K562 (cell line): ENCODE data around the gene RAB7A. TPM values are rescaled to one million over a fixed set of nuclear protein-coding genes. Genes with fewer than 3 reads are reported as not detected.

Experiments
- ATAC-seq: fragments of 200-7000 bp; cut with Tn5 transposase; 3 replicates; pipeline ENCODE4 v1.9.1; 2020; ENCODE audit warnings: moderate library complexity
- BruUV-seq: library from RNA; stranded (reverse); fragments of 400-500 nt; replicated peaks from 2 replicates; lab custom pipeline; 2021; lab: Mats Ljungman, UMichigan
- CTCF ChIA-PET: fragments of 300-600 bp; formaldehyde crosslinking; extraction: SDS; loops from one replicate; lab custom pipeline; 2021; ENCODE audit warnings: low intra/inter-chr PET ratio; lab: Yijun Ruan, JAX
- POLR2A ChIA-PET: fragments of 300-600, 350-650 bp; sonication (Branson Sonifier 250); formaldehyde crosslinking; extraction: SDS; loops from one replicate; lab custom pipeline; 2021; ENCODE audit warnings: antibody characterized with exemption, inconsistent platforms; lab: Yijun Ruan, JAX
- DNase-seq, 4 experiments: peaks; one replicate each; pipeline versions ENCODE4 v3.0.0 to v3.0.0-alpha.2; 2011 to 2018; ENCODE audit warnings: low spot score in 3 of 4, mixed read lengths in 3 of 4; ENCODE audit errors: extremely low read depth in 1 of 4
- FAIRE-seq: peaks from 2 replicates; lab custom pipeline; 2011; peaks lifted over from hg19 to GRCh38; lab: Jason Lieb, UNC
- H2AFZ ChIP-seq: 2 replicates; pipeline ENCODE4 v1.6.0; 2011; ENCODE audit warnings: low read depth, low read length, control low read depth, inconsistent platforms
- H3K27ac ChIP-seq: fragments of 200-600 bp; 3 replicates; pipeline ENCODE4 v1.8.0; 2011; ENCODE audit warnings: low read depth, mild to moderate bottlenecking, control low read depth, inconsistent platforms, low read length, moderate library complexity, mixed read lengths; ENCODE audit errors: extremely low read depth
- H3K27me3 ChIP-seq, 2 experiments: fragments of 300-600 bp in 1 of 2; 2 replicates in 1 of 2; 3 replicates in 1 of 2; pipeline versions ENCODE4 v1.6.0 to v1.8.0; 2011; ENCODE audit warnings: inconsistent platforms in 2 of 2, low read length in 2 of 2, mild to moderate bottlenecking in 1 of 2, mixed read lengths in 1 of 2, moderate library complexity in 1 of 2; ENCODE audit not compliant: control insufficient read depth in 2 of 2, insufficient read depth in 2 of 2
- H3K36me3 ChIP-seq: fragments of 300-600 bp; 3 replicates; pipeline ENCODE4 v1.8.0; 2011; ENCODE audit warnings: mild to moderate bottlenecking, low read length, inconsistent platforms; ENCODE audit not compliant: control insufficient read depth, insufficient read depth
- H3K4me1 ChIP-seq, 2 experiments: fragments of 200-600 bp in 1 of 2; replicated peaks in 1 of 2; 2 replicates in 1 of 2; 3 replicates in 1 of 2; pipeline versions ENCODE4 v1.5.1 to v1.8.0; 2011; ENCODE audit warnings: inconsistent platforms in 2 of 2, low read length in 2 of 2, mild to moderate bottlenecking in 1 of 2, mixed read lengths in 1 of 2, moderate library complexity in 1 of 2; ENCODE audit not compliant: control insufficient read depth in 2 of 2, insufficient read depth in 2 of 2
- H3K4me2 ChIP-seq: 2 replicates; pipeline ENCODE4 v1.6.1; 2011; ENCODE audit warnings: low read length, control low read depth, inconsistent platforms, mixed read lengths; ENCODE audit not compliant: insufficient read depth
- H3K4me3 ChIP-seq: fragments of 200-600 bp; sonication (generic), shearing (Covaris generic); 2 replicates; pipeline ENCODE4 v1.5.1; 2016; ENCODE audit warnings: control low read depth, inconsistent platforms
- H3K79me2 ChIP-seq: fragments of 200-600 bp; 3 replicates; pipeline ENCODE4 v1.8.0; 2011; ENCODE audit warnings: low read length, inconsistent platforms; ENCODE audit not compliant: control insufficient read depth, insufficient read depth
- H3K9ac ChIP-seq, 2 experiments: 2 replicates each; pipeline versions ENCODE4 v1.6.0 to v1.6.1; 2011; ENCODE audit warnings: low read depth in 2 of 2, low read length in 2 of 2, control low read depth in 1 of 2, inconsistent platforms in 1 of 2, mild to moderate bottlenecking in 1 of 2, mixed read lengths in 1 of 2; ENCODE audit not compliant: insufficient read depth in 1 of 2
- H3K9me1 ChIP-seq: one replicate; pipeline ENCODE4 v1.6.0; 2011; ENCODE audit warnings: inconsistent platforms, mild to moderate bottlenecking, low read length, moderate library complexity; ENCODE audit not compliant: control insufficient read depth, insufficient read depth
- H3K9me3 ChIP-seq: replicated peaks from 2 replicates; pipeline ENCODE4 v1.5.1; 2011; ENCODE audit warnings: low read depth, low read length, inconsistent platforms; ENCODE audit not compliant: control insufficient read depth, insufficient read depth
- H4K20me1 ChIP-seq: replicated peaks from 2 replicates; pipeline ENCODE4 v1.6.1; 2011; ENCODE audit warnings: low read length, inconsistent platforms, mixed read lengths; ENCODE audit not compliant: control insufficient read depth, insufficient read depth
- ARID1B ChIP-seq: fragments of 450-650 bp; IDR thresholded peaks from 2 replicates; pipeline ENCODE4 v1.6.1; 2016; ENCODE audit warnings: antibody characterized with exemption, mild to moderate bottlenecking, inconsistent platforms
- BMI1 ChIP-seq: fragments of 150-350 bp; IDR thresholded peaks from 2 replicates; pipeline ENCODE4 v1.6.1; 2014; ENCODE audit warnings: low read length
- CBFA2T2 ChIP-seq: fragments of 450-650 bp; conservative IDR thresholded peaks from 2 replicates; pipeline ENCODE4 v1.6.1; 2017; ENCODE audit warnings: mild to moderate bottlenecking
- CBFA2T3 ChIP-seq: fragments of 450-650 bp; IDR thresholded peaks from 2 replicates; pipeline ENCODE4 v1.6.1; 2017
- ELF1 ChIP-seq: fragments of 200-800 bp; sonication (Bioruptor generic); IDR thresholded peaks from 2 replicates; pipeline ENCODE4 v1.6.1; 2016; ENCODE audit warnings: missing genetic modification characterization, missing compliant biosample characterization
- RBM14 ChIP-seq: fragments of 200-400 bp; formaldehyde crosslinking; IDR thresholded peaks from 2 replicates; pipeline ENCODE4 v1.6.1; 2018; ENCODE audit warnings: low read depth, mild to moderate bottlenecking, low read length, moderate library complexity, borderline replicate concordance; ENCODE audit not compliant: insufficient read depth
- RCOR1 ChIP-seq, 2 experiments: IDR thresholded peaks; 2 replicates each; pipeline ENCODE4 v1.6.1; 2012; ENCODE audit warnings: low read depth in 2 of 2, low read length in 2 of 2, borderline replicate concordance in 1 of 2, improper control_type of control experiment in 1 of 2
- ZNF316 ChIP-seq: fragments of 450-650 bp; IDR thresholded peaks from 2 replicates; pipeline ENCODE4 v1.6.1; 2016
- ZNF445 ChIP-seq: fragments of 250-450 bp; sonication (Bioruptor Pico); IDR thresholded peaks from 2 replicates; pipeline ENCODE4 v1.4.0; 2020; ENCODE audit warnings: low read depth, mild to moderate bottlenecking, moderate library complexity
- ZNF695 ChIP-seq: fragments of 450-650 bp; formaldehyde crosslinking; IDR thresholded peaks from 2 replicates; pipeline ENCODE4 v1.4.0; 2020; ENCODE audit warnings: mild to moderate bottlenecking, moderate library complexity
- ZNF780A ChIP-seq: fragments of 250-450 bp; sonication (Bioruptor Pico); IDR thresholded peaks from 2 replicates; pipeline ENCODE4 v1.5.0; 2021; ENCODE audit warnings: mild to moderate bottlenecking
- WGBS: fragments of 100-300 bp; shearing (Covaris generic); methylation state at CpG from one replicate; pipeline ENCODE4 v1.1.6; 2016; ENCODE audit warnings: low coverage, mixed read lengths; ENCODE audit not compliant: insufficient coverage; ENCODE audit errors: missing lambda C conversion rate; 5-methylcytosine and 5-hydroxymethylcytosine counted together
- in situ Hi-C: fragments of 300-500 bp; cut with MboI; formaldehyde crosslinking; loops from 4 replicates; pipeline ENCODE4 v1.15.0; 2018; ENCODE audit warnings: inconsistent platforms, mixed read lengths
- intact Hi-C: fragments of 100-400 bp; cut with micrococcal nuclease; formaldehyde crosslinking; loops from 2 replicates; pipeline ENCODE4 v1.14.2; 2022
- polyA plus RNA-seq, 8 experiments: library from polyadenylated mRNA; depleted of rRNA in 4 of 8; stranded (reverse) in 5 of 8; unstranded in 3 of 8; fragments of >200 nt; fragmentation: Nextera tagmentation in 2 of 8; fragmentation: Illumina TruSeq in 1 of 8; extraction: Ambion mirVana in 2 of 8; extraction: Trizol in 1 of 8; gene quantifications; 2 replicates each; pipeline versions ENCODE4 v1.2.1 to v1.2.3, GENCODE V29; 2011 to 2014; ENCODE audit warnings: inconsistent platforms in 1 of 8, missing spikeins in 1 of 8
- total RNA-seq, 7 experiments: library from RNA; depleted of rRNA in 6 of 7; stranded (reverse); fragments of >200 nt in 6 of 7; fragmentation: Illumina TruSeq in 2 of 7; extraction: Trizol in 2 of 7; gene quantifications; 2 replicates each; pipeline versions ENCODE4 v1.2.1 to v1.2.3, GENCODE V29; 2011 to 2021; ENCODE audit warnings: low replicate concordance in 1 of 7
- TF ChIP-seq, protein P1 (sequence below): fragments of 200-800 bp; sonication (Bioruptor generic); IDR thresholded peaks from 2 replicates; pipeline ENCODE4 v1.6.1; 2017; ENCODE audit warnings: missing genetic modification characterization, missing compliant biosample characterization
- TF ChIP-seq, protein P2 (sequence below): sonication (generic); formaldehyde crosslinking; IDR thresholded peaks from 2 replicates; pipeline ENCODE4 v1.5.0; 2020; ENCODE audit warnings: missing genetic modification reagents
- TF ChIP-seq, protein P3 (sequence below): fragments of 450-650 bp; formaldehyde crosslinking; IDR thresholded peaks from 2 replicates; pipeline ENCODE4 v1.4.0; 2020; ENCODE audit warnings: mild to moderate bottlenecking

RAB7A gene
- total and polyA plus RNA-seq, 9 of the 15 experiments (the other 6 are each of a cell fraction or from before 2014, with no cell fraction given) = 30.9 to 204 (median 72.8) TPM

DNA sequence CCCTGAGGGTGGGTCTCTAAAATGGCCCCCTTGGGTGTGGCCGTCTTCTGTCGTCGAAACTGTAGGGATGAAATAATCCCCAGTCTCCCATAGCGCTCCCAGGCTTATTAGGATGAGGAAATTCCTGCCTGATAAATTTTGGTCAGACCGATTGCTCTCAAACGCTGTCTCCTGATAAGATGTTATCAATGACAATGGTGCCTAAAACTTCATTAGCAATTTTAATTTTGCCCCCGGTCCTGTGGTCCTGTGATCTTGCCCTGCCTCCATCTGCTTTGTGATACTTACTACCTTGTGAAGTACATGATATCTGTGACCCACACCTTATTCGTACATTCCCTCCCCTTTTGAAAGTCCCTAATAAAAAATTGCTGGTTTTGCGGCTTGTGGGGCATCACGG, 5.1 kb upstream of the RAB7A start:
- Histone ChIP-seq H4K20me1 (no peaks in the 10 kb centered on the region), H3K9me3 (no peaks in the 10 kb centered on the region), H3K9me1 (no peaks in the 10 kb centered on the region), H3K79me2 (peaks cover 6% of the 10 kb centered on the region; the same call in 2 of the 3 replicates), H2AFZ (no peak overlapping the region), H3K9ac (no peak overlapping the region), H3K27me3 (no peaks in the 10 kb centered on the region), H3K4me3 (no peak overlapping the region), H3K4me2 (no peak overlapping the region), H3K27ac (no peak overlapping the region), H3K36me3 (no peaks in the 10 kb centered on the region), H3K4me1 (peaks cover 13 to 24% of the 10 kb centered on the region in 2 experiments; a peak in 4 of 5 replicates)
- POLR2A ChIA-PET = no interaction called here
- TF ChIP-seq, protein P1, sequence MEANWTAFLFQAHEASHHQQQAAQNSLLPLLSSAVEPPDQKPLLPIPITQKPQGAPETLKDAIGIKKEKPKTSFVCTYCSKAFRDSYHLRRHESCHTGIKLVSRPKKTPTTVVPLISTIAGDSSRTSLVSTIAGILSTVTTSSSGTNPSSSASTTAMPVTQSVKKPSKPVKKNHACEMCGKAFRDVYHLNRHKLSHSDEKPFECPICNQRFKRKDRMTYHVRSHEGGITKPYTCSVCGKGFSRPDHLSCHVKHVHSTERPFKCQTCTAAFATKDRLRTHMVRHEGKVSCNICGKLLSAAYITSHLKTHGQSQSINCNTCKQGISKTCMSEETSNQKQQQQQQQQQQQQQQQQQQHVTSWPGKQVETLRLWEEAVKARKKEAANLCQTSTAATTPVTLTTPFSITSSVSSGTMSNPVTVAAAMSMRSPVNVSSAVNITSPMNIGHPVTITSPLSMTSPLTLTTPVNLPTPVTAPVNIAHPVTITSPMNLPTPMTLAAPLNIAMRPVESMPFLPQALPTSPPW (CRISPR knock-in tag) = no peak
- TF ChIP-seq ZNF445 (CRISPR knock-in tag) (no peak), RBM14 (no peak)
- in situ Hi-C loops = no loop called here
- no peak for FAIRE-seq
- intact Hi-C loops = no loop called here
- WGBS = 43% methylated on average over 9 of the region's 10 CpGs
- ATAC-seq = no peak
- no peak for DNase-seq
- CTCF ChIA-PET = no interaction called here
- BruUV-seq = no TSS peak

DNA sequence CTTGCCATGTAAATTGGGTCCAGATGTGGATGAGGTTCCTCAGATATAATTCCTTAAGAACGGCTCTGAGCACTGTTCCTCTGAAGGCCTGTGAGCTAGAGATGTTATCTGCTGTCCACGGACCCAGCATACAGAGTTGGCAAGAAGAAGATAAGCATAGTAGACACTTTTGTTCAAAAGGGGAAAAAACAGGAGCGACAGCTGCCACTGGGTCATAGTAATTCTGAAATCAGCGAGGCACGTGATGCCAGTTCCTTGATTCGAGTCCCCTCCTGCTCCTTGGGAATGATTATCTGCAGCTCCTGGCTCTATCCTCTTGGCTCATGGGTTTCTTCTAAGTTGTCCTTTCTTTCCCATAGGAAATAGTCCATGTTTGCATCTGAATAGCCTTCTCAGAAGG, 2.5 kb upstream of the RAB7A start:
- POLR2A ChIA-PET = interaction anchor here (0.6 to 1.2 kb wide), 2 partner anchors 43 to 52 kb away, joined by 3 to 5 read pairs; no protein-coding TSS in a partner anchor
- BruUV-seq = no TSS peak
- FAIRE-seq = peak; percentile 59
- TF ChIP-seq ZNF695 (CRISPR knock-in tag) (no peak), ZNF316 (peak; percentile 13; the same call in 1 of the 2 replicates), ZNF780A (no peak), BMI1 (no peak), CBFA2T3 (peak; percentile 42), RCOR1 (IDR thresholded peaks at IDR 0.05; ENCODE audit: borderline replicate concordance in 1 of 2, low read depth in 2 of 2, low read length in 2 of 2) (peak in 1 of 2 experiments; percentile 19; a peak in 1 of 4 replicates), CBFA2T2 (peak; percentile 25; the same call in 1 of the 2 replicates), ARID1B (peak; percentile 23; the same call in 1 of the 2 replicates), ELF1 (no peak)
- TF ChIP-seq, protein P2, sequence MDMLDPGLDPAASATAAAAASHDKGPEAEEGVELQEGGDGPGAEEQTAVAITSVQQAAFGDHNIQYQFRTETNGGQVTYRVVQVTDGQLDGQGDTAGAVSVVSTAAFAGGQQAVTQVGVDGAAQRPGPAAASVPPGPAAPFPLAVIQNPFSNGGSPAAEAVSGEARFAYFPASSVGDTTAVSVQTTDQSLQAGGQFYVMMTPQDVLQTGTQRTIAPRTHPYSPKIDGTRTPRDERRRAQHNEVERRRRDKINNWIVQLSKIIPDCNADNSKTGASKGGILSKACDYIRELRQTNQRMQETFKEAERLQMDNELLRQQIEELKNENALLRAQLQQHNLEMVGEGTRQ = peak; percentile 35; the same call in 1 of the 2 replicates
- TF ChIP-seq, protein P3, sequence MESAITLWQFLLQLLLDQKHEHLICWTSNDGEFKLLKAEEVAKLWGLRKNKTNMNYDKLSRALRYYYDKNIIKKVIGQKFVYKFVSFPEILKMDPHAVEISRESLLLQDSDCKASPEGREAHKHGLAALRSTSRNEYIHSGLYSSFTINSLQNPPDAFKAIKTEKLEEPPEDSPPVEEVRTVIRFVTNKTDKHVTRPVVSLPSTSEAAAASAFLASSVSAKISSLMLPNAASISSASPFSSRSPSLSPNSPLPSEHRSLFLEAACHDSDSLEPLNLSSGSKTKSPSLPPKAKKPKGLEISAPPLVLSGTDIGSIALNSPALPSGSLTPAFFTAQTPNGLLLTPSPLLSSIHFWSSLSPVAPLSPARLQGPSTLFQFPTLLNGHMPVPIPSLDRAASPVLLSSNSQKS (CRISPR knock-in tag) = no peak

More for the DNA sequence above, 2.5 kb upstream of the RAB7A start:
- H4K20me1 ChIP-seq = peaks cover 17% of the 10 kb centered on the region
- no peaks in the 10 kb centered on the region for H3K9me3 ChIP-seq
- no peaks in the 10 kb centered on the region for H3K9me1 ChIP-seq
- no peak overlapping the region for H3K9ac ChIP-seq
- intact Hi-C loops = no loop called here
- H3K27ac ChIP-seq = no peak overlapping the region; the same call in 2 of the 3 replicates
- H3K4me1 ChIP-seq = peaks cover 20 to 24% of the 10 kb centered on the region in 2 experiments
- H3K79me2 ChIP-seq = peaks cover 32% of the 10 kb centered on the region
- CTCF ChIA-PET = no interaction called here
- H3K36me3 ChIP-seq = peaks cover 5% of the 10 kb centered on the region; the same call in 1 of the 3 replicates
- ATAC-seq (no peak), DNase-seq (peak in 1 of 4 experiments; percentile 35)
- WGBS = 10% methylated on average over 6 of the region's 6 CpGs
- H3K4me2 ChIP-seq = peak overlapping the region; percentile 52; the same call in 1 of the 2 replicates
- H3K4me3 ChIP-seq = no peak overlapping the region
- in situ Hi-C loops = no loop called here
- H3K27me3 ChIP-seq = no peaks in the 10 kb centered on the region
- H2AFZ ChIP-seq = peak overlapping the region; percentile 77
